GM12878 (cell line): ENCODE results near the gene PPID. TPM values are rescaled to one million over a fixed set of nuclear protein-coding genes. Genes with fewer than 3 reads are reported as not detected.
A peak's percentile ranks its signal among the peaks of the same experiment; 100 is the strongest.

Experiments used
- ATAC-seq: fragments of 200-7000 bp; cut with Tn5 transposase; 3 replicates; pipeline ENCODE4 v1.9.1; 2020; ENCODE audit warnings: mild to moderate bottlenecking, moderate library complexity
- BruUV-seq: library from RNA; stranded (reverse); fragments of 400-500 nt; replicated peaks from 2 replicates; lab custom pipeline; 2021; lab: Mats Ljungman, UMichigan
- CTCF ChIA-PET: fragments of 300-600 bp; sonication (Branson Sonifier 250); formaldehyde crosslinking; extraction: SDS; loops from one replicate; lab custom pipeline; 2021; ENCODE audit warnings: inconsistent platforms; lab: Yijun Ruan, JAX
- POLR2A ChIA-PET: fragments of 350-600 bp; formaldehyde crosslinking; extraction: SDS; loops from one replicate; lab custom pipeline; 2021; ENCODE audit warnings: inconsistent platforms; lab: Charles Lee
- RAD21 ChIA-PET: fragments of 300-600 bp; sonication (Branson Sonifier 250); formaldehyde crosslinking; loops from one replicate; lab custom pipeline; 2023; ENCODE audit warnings: antibody characterized with exemption; ENCODE audit not compliant: unreplicated experiment; lab: Charles Lee
- SMC1A ChIA-PET: fragments of 300-600 bp; sonication (Branson Sonifier 250); formaldehyde crosslinking; loops from one replicate; lab custom pipeline; 2023; ENCODE audit not compliant: unreplicated experiment, uncharacterized antibody; lab: Charles Lee
- DNase-seq: peaks from one replicate; pipeline ENCODE4 v3.0.0-alpha.2; 2011; ENCODE audit warnings: low read depth, low spot score
- FAIRE-seq: peaks from 3 replicates; lab custom pipeline; 2011; peaks lifted over from hg19 to GRCh38; lab: Jason Lieb, UNC
- H2AFZ ChIP-seq: 2 replicates; pipeline ENCODE4 v1.6.0; 2011; ENCODE audit warnings: low read depth, low read length, control low read depth; ENCODE audit not compliant: control insufficient read depth
- H3K27ac ChIP-seq: 2 replicates; pipeline ENCODE4 v1.5.1; 2011; ENCODE audit warnings: control low read depth; ENCODE audit not compliant: control insufficient read depth, insufficient read depth
- H3K27me3 ChIP-seq, 2 experiments: replicated peaks in 1 of 2; 2 replicates each; pipeline versions ENCODE4 v1.6.0 to v1.6.1; 2011; ENCODE audit warnings: low read length in 1 of 2; ENCODE audit not compliant: control insufficient read depth in 2 of 2, insufficient read depth in 2 of 2
- H3K36me3 ChIP-seq, 2 experiments: 2 replicates each; pipeline ENCODE4 v1.5.1; 2011; ENCODE audit warnings: low read length in 1 of 2; ENCODE audit not compliant: control insufficient read depth in 2 of 2, insufficient read depth in 2 of 2
- H3K4me1 ChIP-seq: 2 replicates; pipeline ENCODE4 v1.6.1; 2011; ENCODE audit warnings: mild to moderate bottlenecking, low read length, moderate library complexity, mixed read lengths; ENCODE audit not compliant: control insufficient read depth, insufficient read depth
- H3K4me2 ChIP-seq: 2 replicates; pipeline ENCODE4 v1.6.0; 2011; ENCODE audit warnings: control low read depth; ENCODE audit not compliant: control insufficient read depth, insufficient read depth
- H3K4me3 ChIP-seq: fragments of 200-600 bp; sonication (generic); 2 replicates; pipeline ENCODE4 v1.5.1; 2016
- H3K79me2 ChIP-seq: 2 replicates; pipeline ENCODE4 v1.6.0; 2011; ENCODE audit warnings: low read length; ENCODE audit not compliant: control insufficient read depth, insufficient read depth
- H3K9ac ChIP-seq: 2 replicates; pipeline ENCODE4 v1.8.0; 2011; ENCODE audit warnings: low read length, control low read depth, mixed read lengths; ENCODE audit not compliant: control insufficient read depth, insufficient read depth
- H3K9me3 ChIP-seq: replicated peaks from 3 replicates; pipeline ENCODE4 v1.5.1; 2011; ENCODE audit warnings: mild to moderate bottlenecking, low read length; ENCODE audit not compliant: control insufficient read depth, insufficient read depth
- H4K20me1 ChIP-seq: 2 replicates; pipeline ENCODE4 v1.6.0; 2011; ENCODE audit not compliant: control insufficient read depth, insufficient read depth
- ASH2L ChIP-seq: fragments of 300-600, 200-600 bp; sonication (generic); IDR thresholded peaks from 2 replicates; pipeline ENCODE4 v1.6.1; 2017; ENCODE audit warnings: low read depth, mild to moderate bottlenecking, borderline replicate concordance
- CBFB ChIP-seq: IDR thresholded peaks from 2 replicates; pipeline ENCODE4 v1.6.1; 2016; ENCODE audit warnings: antibody characterized with exemption, low read depth
- CREM ChIP-seq: IDR thresholded peaks from 2 replicates; pipeline ENCODE4 v1.6.1; 2014; ENCODE audit warnings: antibody characterized with exemption, low read depth
- KAT2A ChIP-seq: conservative IDR thresholded peaks from 2 replicates; pipeline ENCODE4 v1.6.1; 2011; ENCODE audit warnings: low read depth, low read length; ENCODE audit not compliant: control insufficient read depth
- MTA2 ChIP-seq: fragments of 450-650 bp; IDR thresholded peaks from 2 replicates; pipeline ENCODE4 v1.6.1; 2016; ENCODE audit warnings: low read depth, mild to moderate bottlenecking, moderate library complexity
- MXI1 ChIP-seq: fragments of 150-350 bp; IDR thresholded peaks from 2 replicates; pipeline ENCODE4 v1.6.1; 2011; ENCODE audit warnings: low read depth, mild to moderate bottlenecking, inconsistent platforms, low read length, improper control_type of control experiment
- PML ChIP-seq: IDR thresholded peaks from 2 replicates; pipeline ENCODE4 v1.6.1; 2012; ENCODE audit warnings: low read length, inconsistent platforms
- POLR2A ChIP-seq: IDR thresholded peaks from 2 replicates; pipeline ENCODE4 v1.6.1; 2011; ENCODE audit warnings: low read depth, mild to moderate bottlenecking, low read length
- RB1 ChIP-seq: fragments of 450-650 bp; formaldehyde crosslinking; IDR thresholded peaks from 2 replicates; pipeline ENCODE4 v1.6.1; 2017; ENCODE audit warnings: mild to moderate bottlenecking, borderline replicate concordance
- RFX5 ChIP-seq: IDR thresholded peaks from 2 replicates; pipeline ENCODE4 v1.6.1; 2011; ENCODE audit warnings: low read depth, low read length, improper control_type of control experiment
- SP1 ChIP-seq: IDR thresholded peaks from one replicate; pipeline ENCODE4 v1.6.1; 2011; ENCODE audit warnings: low read depth, low read length
- SREBF2 ChIP-seq: IDR thresholded peaks from 2 replicates; pipeline ENCODE4 v1.6.1; 2012; ENCODE audit warnings: mild to moderate bottlenecking, low read length
- TCF12 ChIP-seq: IDR thresholded peaks from 2 replicates; pipeline ENCODE4 v1.6.1; 2011; ENCODE audit warnings: low read depth, mild to moderate bottlenecking, low read length
- TCF3 ChIP-seq: IDR thresholded peaks from 2 replicates; pipeline ENCODE4 v1.6.1; 2012; ENCODE audit warnings: low read depth, mild to moderate bottlenecking, low read length, borderline replicate concordance; ENCODE audit not compliant: insufficient read depth
- ZBTB40 ChIP-seq: fragments of 450-650 bp; IDR thresholded peaks from 2 replicates; pipeline ENCODE4 v1.6.1; 2016; ENCODE audit warnings: mild to moderate bottlenecking, moderate library complexity, borderline replicate concordance
- WGBS: methylation state at CpG from one replicate; pipeline ENCODE4 v1.1.6; 2016; ENCODE audit warnings: low lambda C conversion rate; ENCODE audit not compliant: insufficient replicate concordance, insufficient coverage; ENCODE audit errors: missing lambda C conversion rate; 5-methylcytosine and 5-hydroxymethylcytosine counted together
- in situ Hi-C: fragments of 300-500 bp; cut with MboI; formaldehyde crosslinking; loops from 9 replicates; pipeline ENCODE4 v1.14.3; 2018; ENCODE audit warnings: mixed read lengths
- intact Hi-C: fragments of 100-400 bp; cut with micrococcal nuclease; formaldehyde crosslinking; loops from one replicate; pipeline ENCODE4 v1.14.2; 2022; ENCODE audit not compliant: unreplicated experiment
- polyA plus RNA-seq, 11 experiments: library from polyadenylated mRNA; depleted of rRNA in 4 of 11; unstranded in 6 of 11; stranded (reverse) in 5 of 11; fragments of >200 nt; fragmentation: Nextera tagmentation in 4 of 11; fragmentation: Illumina TruSeq in 1 of 11; extraction: Ambion mirVana in 4 of 11; extraction: Trizol in 1 of 11; gene quantifications; 1 replicate in 1 of 11; 2 replicates in 10 of 11; pipeline versions ENCODE4 v1.2.1 to v1.2.3, GENCODE V29; 2011 to 2016; ENCODE audit warnings: inconsistent platforms in 2 of 11, missing spikeins in 2 of 11, low read depth in 1 of 11
- total RNA-seq, 4 experiments: library from RNA; depleted of rRNA in 3 of 4; stranded (reverse); fragments of >200 nt in 3 of 4; fragmentation: Illumina TruSeq in 1 of 4; extraction: Trizol in 1 of 4; gene quantifications; 2 replicates each; pipeline versions ENCODE4 v1.2.1 to v1.2.3, GENCODE V29; 2013 to 2021
- TF ChIP-seq, protein P1 (sequence below): IDR thresholded peaks from 2 replicates; pipeline ENCODE4 v1.6.1; 2011; ENCODE audit warnings: low read depth, mild to moderate bottlenecking, low read length, moderate library complexity, borderline replicate concordance; ENCODE audit errors: extremely low read depth
- TF ChIP-seq, protein P2 (sequence below): fragments of 450-650 bp; IDR thresholded peaks from 2 replicates; pipeline ENCODE4 v1.6.1; 2016; ENCODE audit warnings: mild to moderate bottlenecking

Gene PPID
- total and polyA plus RNA-seq, 10 of the 15 experiments (the other 5 are each of a cell fraction or from before 2014, with no cell fraction given), result 21.9 to 64.3 (median 39.5) TPM

DNA sequence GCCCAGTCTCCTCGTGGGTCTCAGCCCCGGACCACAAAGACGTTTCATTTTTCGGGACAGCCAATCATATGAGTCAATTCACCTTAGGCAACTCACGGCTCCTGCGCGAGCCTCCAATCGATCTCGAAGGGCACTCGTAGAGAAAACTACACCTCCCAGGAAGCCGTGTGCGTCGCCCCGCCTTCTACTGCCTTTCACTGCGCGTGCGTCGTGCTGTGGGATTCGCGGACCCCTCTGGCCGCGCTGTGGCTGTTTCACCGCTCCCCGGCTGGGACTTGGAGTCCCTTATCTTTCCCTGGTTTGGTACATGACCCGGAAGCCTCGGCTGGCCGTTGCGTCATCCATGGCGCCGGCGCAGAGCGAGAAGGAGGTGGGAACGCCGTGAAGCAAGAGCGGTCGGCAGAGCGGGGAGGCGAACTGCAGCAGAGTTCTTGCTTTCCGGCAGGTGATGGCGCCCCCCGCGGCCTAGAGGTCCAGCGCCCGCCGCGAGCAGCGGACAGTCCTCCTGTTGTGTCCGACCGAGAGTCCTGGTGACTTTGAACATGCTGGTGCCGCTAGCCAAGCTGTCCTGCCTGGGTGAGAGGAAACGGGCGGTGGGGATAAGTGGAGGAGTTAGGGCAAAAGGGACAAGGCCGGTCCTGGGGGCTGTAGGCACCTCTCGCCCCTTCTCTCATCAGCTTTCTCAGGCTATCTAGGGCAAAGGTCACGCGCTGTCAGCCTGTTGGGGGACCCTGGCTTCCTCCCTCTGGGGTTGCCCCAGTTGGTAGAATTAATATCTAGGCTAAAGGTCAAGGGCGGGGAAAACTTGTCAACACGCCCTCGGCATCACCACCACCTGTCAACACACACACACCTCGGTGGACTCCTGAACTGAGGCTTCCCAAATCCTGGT is 51.0 kb downstream of the PPID start, which contains the start of gene ETFDH:
TSS of gene ETFDH (plus strand) at position 382 of the 892 bp plus-strand sequence. CDS start at position 543, 161 bp downstream.
- Histone ChIP-seq H3K27ac (peak within 1 kb of the TSS; percentile 85), H3K9ac (peak within 1 kb of the TSS; percentile 88), H3K4me2 (peak within 1 kb of the TSS; percentile 95), H3K9me3 (no peaks in the 10 kb centered on the region), H3K36me3 (no peaks in the 10 kb centered on the region; a peak in 1 of 4 replicates), H3K79me2 (peaks cover 37% of the 10 kb centered on the region), H3K4me1 (no peaks in the 10 kb centered on the region), H2AFZ (peak within 1 kb of the TSS; percentile 97), H4K20me1 (no peaks in the 10 kb centered on the region), H3K4me3 (peak within 1 kb of the TSS; percentile 89), H3K27me3 (no peaks in the 10 kb centered on the region)
- ChIA-PET RAD21 (interaction anchor here (0.7 kb wide), 1 partner anchor 346 kb away, joined by 3 read pairs; no protein-coding TSS in a partner anchor), CTCF (interaction anchor here (0.7 kb wide), 1 partner anchor 22 kb away, joined by 3 read pairs; no protein-coding TSS in a partner anchor), SMC1A (interaction anchor here (0.5 kb wide), 1 partner anchor 528 kb away, joined by 4 read pairs; no protein-coding TSS in a partner anchor), POLR2A (no interaction called here)
- DNase-seq (peak; percentile 99), ATAC-seq (peak; percentile 88), FAIRE-seq (peak; percentile 96)
- under 1% methylated on average over 60 of the region's 60 CpGs for WGBS
- intact Hi-C loops (loop anchor here (1.0 to 2.0 kb wide), 2 partner anchors 51 to 531 kb away; partner anchors contain the start of gene PPID), in situ Hi-C loops (no loop called here)
- BruUV-seq, result TSS peak; percentile 82
- TF ChIP-seq MXI1, result peak; percentile 60; the same call in 1 of the 2 replicates
- TF ChIP-seq TCF3, result no peak
- no peak for TF ChIP-seq ASH2L
- TF ChIP-seq MTA2, result peak; percentile 42; the same call in 1 of the 2 replicates
- TF ChIP-seq RFX5, result peak; percentile 77
- no peak for TF ChIP-seq KAT2A
- TF ChIP-seq SREBF2, result no peak
- TF ChIP-seq SP1, result peak; percentile 76
- TF ChIP-seq, protein P1, sequence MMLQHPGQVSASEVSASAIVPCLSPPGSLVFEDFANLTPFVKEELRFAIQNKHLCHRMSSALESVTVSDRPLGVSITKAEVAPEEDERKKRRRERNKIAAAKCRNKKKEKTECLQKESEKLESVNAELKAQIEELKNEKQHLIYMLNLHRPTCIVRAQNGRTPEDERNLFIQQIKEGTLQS, result peak; percentile 64; the same call in 1 of the 2 replicates
- TF ChIP-seq PML, result no peak
- TF ChIP-seq TCF12, result no peak
- TF ChIP-seq, protein P2, sequence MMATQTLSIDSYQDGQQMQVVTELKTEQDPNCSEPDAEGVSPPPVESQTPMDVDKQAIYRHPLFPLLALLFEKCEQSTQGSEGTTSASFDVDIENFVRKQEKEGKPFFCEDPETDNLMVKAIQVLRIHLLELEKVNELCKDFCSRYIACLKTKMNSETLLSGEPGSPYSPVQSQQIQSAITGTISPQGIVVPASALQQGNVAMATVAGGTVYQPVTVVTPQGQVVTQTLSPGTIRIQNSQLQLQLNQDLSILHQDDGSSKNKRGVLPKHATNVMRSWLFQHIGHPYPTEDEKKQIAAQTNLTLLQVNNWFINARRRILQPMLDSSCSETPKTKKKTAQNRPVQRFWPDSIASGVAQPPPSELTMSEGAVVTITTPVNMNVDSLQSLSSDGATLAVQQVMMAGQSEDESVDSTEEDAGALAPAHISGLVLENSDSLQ, result peak; percentile 85
- TF ChIP-seq ZBTB40, result peak; percentile 68; the same call in 1 of the 2 replicates
- TF ChIP-seq RB1, result peak; percentile 29; the same call in 1 of the 2 replicates
- peak; percentile 95 for TF ChIP-seq CREM
- peak; percentile 43; the same call in 1 of the 2 replicates for TF ChIP-seq CBFB
- TF ChIP-seq POLR2A, result peak; percentile 89
